Ramos (cell line): ENCODE results near the gene DNAJC16.

Experiments
- in situ Hi-C: fragments of 300-500 bp; cut with MboI; formaldehyde crosslinking; loops from one replicate; pipeline ENCODE4 v1.14.3; 2022; ENCODE audit warnings: low sequenced_read_pairs; ENCODE audit not compliant: unreplicated experiment

The DNAJC16 gene

DNA sequence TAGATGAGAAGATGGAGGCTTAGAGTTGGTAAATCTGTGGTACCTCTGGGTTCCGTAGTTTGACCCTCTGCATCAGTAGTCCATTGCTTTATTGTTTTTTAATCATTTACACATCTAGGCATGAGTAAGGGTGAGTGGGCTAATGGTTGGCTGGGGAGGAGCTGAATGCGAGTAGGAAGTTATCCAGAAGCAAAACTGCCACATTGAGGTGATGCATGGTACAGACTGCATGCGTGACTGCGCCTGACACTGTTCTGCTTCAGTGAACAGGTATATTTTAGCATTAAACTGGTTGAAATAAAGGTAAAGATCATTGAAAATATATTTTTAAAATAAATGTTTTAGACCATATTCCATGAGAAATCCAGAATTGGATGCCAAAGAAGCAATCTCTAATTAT, 4.4 kb downstream of the DNAJC16 start:
- in situ Hi-C loops = no loop called here

- in situ Hi-C loops = no loop called here
Measured at GRCh38 chr1:15531682-15532081, 5.0 kb downstream of the DNAJC16 start.

- in situ Hi-C loops = no loop called here
Measured at GRCh38 chr1:15538771-15539170, 12.1 kb downstream of the DNAJC16 start.

GRCh38 chr1:15540186-15540585, 13.5 kb downstream of the DNAJC16 start:
- in situ Hi-C loops = no loop called here

DNA sequence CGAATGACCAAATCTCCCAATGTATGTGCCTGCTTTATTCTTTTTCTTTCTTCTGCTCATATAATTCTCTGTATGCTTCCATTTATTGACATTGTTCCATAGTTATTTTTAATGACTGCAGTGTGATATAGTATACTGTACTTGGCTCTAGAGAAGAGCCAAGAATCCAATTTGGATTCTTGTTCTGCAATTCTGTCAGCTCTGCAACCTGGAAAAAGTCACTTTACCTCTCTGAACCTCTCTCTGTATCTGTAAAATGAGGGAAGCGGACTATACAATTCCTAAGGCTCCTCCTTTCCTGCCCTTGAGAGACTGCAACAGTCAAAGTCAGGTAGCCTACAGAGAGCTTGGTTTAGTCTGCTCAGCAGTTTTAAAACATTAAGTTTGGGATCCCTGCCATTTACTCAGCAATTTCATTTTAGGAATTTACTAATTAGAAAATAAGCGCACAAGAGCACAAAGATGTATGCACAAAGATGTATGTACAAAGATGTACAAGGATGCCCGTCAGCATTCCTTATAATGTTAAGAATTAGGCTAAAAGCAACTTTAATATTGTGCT, 14.7 kb downstream of the DNAJC16 start:
- in situ Hi-C loops = no loop called here

- in situ Hi-C loops = no loop called here
Measured at GRCh38 chr1:15542388-15543250, 16.0 kb downstream of the DNAJC16 start.

GRCh38 chr1:15543251-15543588, 16.6 kb downstream of the DNAJC16 start:
- in situ Hi-C loops = no loop called here

GRCh38 chr1:15543589-15544568, 17.2 kb downstream of the DNAJC16 start:
- in situ Hi-C loops = no loop called here

DNA sequence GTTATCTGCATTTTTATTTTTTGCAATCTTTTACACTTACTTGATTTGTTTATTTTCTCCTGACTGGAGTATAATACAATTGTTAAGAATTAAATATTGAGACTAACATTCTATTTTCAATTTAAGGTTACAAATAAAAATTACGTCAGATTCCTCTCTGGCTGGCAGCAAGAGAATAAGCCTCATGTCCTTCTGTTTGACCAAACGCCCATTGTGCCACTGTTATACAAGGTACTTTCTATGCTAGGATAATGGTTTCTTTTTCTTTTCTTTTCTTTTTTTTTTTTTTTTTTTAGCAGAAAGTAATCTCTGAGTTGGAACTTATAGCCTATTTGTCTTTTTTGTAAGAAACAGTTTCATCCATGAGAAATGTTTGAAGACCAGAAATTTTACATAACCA, 20.0 kb downstream of the DNAJC16 start:
- in situ Hi-C loops = no loop called here

GRCh38 chr1:15550573-15550972, 23.9 kb downstream of the DNAJC16 start:
- in situ Hi-C loops = no loop called here

DNA sequence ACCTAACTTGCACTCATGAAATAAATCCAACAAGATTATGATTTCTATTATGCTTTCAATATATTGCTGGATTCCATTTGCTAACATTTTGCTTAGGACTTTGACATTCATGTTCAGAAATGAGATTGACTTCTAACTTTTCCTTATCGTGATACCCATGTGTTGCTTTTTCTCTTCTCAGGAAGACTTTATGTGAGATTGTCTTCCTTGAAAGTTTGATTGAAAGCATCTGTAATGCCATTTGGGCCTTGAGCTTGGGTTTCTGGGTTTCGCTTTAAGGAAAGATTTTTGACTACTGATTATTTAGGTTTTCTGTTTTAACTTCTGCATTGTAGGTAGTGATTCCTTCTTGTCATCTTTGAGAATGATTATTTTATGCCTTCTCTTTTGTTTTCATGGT, 30.4 kb downstream of the DNAJC16 start:
- in situ Hi-C loops = no loop called here

DNA sequence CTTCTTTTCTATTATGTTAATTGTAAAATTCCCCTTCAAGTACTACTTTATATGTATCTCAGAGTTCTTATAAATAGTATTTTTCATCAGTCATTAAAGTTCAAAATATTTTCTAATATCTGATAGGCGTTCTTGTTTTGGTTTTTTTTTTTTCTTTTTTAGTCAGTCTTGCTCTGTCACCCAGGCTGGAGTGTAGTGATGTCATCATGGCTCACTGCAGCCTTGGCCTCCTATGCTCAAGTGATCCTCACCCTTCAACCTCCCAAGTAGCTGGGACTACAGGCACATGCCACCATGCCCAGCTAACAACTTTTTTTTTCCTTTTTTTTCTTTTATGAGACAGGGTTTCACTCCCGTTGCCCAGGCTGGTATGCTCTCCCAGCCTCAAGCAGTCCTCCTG, 30.9 kb downstream of the DNAJC16 start:
- in situ Hi-C loops = no loop called here

DNA sequence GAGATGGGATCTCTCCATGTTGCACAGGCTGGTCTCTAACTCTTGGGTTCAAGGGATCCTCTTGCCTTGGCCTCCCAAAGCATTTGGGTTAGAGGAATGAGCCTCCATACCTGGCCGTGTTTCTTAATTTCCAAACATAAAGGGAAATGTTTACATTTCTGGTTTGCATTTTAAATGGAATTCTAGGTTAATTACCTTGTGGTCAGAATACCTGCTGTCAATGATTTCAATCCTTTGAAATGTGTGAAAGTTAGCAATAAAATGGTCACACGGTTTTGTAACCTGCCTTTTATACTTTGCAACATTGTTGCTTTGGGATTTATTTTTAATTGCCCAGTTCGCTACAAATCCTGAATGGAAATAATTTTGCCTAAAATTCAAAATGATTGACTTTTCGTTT, 31.9 kb downstream of the DNAJC16 start:
- in situ Hi-C loops = no loop called here

GRCh38 chr1:15559189-15559810, 32.7 kb downstream of the DNAJC16 start:
- in situ Hi-C loops = no loop called here

DNA sequence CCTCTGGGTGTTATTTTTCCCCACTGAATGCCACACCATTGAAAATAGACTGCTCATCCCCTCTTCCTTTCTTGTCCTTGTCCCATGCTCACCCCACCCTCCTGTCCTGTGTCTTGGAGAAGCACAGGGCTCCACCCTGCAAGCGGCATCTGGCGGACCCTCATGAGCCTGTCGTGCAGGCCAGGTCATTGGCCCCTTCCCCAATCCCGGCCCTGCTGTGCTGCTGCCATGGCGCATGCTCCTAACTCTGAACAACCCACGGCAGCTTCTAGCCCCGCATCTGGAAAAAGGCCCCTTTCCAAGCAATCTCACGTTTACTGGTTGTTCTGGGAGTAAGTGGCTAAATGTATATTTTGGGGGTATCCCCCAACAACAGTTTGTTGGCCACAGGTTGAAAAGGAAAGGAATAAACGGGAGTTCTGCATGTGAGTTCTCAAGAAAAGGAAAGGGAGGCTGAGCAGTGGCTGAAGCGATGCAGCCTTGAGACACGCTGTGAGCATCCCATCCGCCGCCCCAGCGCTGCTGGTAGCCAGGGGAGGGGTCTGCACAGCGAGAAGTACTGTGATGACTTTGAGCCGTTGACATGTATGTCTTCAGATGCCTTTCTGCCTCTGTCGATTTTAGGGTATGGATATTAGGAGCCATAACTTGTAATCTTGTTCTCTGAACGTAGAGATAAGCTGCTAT, 41.9 kb downstream of the DNAJC16 start:
- in situ Hi-C loops = no loop called here

DNA sequence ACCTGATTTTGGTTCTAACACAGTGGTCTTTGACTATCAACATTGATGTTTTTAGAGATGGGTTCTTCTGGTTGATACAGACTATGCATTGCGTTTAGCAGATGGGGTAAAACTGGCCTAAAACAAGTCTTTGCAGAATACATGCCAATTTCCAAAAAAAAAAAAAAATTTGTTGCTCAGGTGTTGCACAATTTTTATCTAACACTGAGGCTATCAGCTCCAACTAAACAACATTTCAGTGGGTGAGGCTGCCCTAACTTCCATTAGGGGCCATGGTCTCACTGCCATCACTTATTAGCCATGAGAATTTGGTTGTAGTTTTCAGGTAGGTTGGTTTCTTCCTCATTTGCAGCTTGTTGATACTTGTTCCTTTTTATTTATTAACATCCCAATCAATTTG, 44.2 kb downstream of the DNAJC16 start:
- in situ Hi-C loops = no loop called here

- in situ Hi-C loops = no loop called here
Measured at GRCh38 chr1:15571266-15571665, 44.6 kb downstream of the DNAJC16 start.

- in situ Hi-C loops = no loop called here
Measured at GRCh38 chr1:15573477-15573876, 46.8 kb downstream of the DNAJC16 start.

DNA sequence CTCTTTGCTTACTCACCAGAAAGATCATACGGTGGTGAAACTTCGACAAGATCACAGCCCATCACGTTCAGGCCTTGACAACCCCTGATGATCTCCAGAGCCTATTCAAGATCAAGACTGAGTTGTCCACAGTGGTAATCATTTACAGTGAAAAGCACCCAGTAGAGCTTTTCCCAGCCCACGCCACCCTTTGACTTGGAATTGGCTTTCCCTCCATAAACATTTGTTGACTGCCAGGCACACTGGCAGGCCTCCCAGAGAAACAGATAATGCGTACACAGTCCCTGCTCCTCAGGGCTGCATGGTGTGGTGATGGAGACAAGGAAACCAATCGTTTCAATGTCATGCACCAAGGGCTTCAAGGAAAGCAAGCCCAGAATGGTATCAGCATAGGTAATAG, 48.1 kb downstream of the DNAJC16 start:
- in situ Hi-C loops = no loop called here

DNA sequence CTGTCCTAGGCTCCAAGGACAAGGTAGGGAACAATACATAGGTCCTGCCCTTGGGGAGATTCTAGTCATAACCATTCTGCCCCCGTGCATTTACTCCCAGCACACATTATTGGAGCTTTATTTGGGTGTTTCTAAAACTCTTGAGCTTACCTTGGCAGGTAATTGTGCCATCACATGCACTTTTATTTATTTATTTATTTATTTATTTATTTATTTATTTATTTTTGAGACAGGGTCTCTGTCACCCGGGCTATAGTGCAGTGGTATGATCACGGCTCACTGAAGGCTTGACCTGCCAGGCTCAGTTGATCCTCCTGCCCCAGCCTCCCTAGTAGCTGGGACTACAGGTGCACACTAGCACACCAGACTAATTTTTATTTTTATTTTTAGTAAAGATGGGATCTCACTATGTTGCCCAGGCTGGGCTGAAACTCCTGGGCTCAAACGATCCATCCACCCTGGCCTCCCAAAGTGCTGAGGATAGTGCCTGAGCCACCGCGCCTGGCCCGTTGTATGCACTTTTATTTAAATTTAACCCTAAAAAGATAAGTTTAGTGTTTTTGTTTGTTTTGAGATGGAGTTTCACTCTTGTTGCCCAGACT, 49.0 kb downstream of the DNAJC16 start:
- in situ Hi-C loops = no loop called here
